ENCODE results near the gene MGLL. TPM values are rescaled to one million over a fixed set of nuclear protein-coding genes. Genes with fewer than 3 reads are reported as not detected.
A peak's percentile ranks its signal among the peaks of the same experiment; 100 is the strongest.
"Not testable (repeated sequence)": the region's sequence is repeated elsewhere in the genome, so short reads cannot be mapped to it uniquely, and the experiment has no call there.

Gene MGLL
- total and polyA plus RNA-seq, 2 donors (not counting 1 experiment from before 2014, with no cell fraction given), result 1.7 to 6.9 TPM

DNA sequence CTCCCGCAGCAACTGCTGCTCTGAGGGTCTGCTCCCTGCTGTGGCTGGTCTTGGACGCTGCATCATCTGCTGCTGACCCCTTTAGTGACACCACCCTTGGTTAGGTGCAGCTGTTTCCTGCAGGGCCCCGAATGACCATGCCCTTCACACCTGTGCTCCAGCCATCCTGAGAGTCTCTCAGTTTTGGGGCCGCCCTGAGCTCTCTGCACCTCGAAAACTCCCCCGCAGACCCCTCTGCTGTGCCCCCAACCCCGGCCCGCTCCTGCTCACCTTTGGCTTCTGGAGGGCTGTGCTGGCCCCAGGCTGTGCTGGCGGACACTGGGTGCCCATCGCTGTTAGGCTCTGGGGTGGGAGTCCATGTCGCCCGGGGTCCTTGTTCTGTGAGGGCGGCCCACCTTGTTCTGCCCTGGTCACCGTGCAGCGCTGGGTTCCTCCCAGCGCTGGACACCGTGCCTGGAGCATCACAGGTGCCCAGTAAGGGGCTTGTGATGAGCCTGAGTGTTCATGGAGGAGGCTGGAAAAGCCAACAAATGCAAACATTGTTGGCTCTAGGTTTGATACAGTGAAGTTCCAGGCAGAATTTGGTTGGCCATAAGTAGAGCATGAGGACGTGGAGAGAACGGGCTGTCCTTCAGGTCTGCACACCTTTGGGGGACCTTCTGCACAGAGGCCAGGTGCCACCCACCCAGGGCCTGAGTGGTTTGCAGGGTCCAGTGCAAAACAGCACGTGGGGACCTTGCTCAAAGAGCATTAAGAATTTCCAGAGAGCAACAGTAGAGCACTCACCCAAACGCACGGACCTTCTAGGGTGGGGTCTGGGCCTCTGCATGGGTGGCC is 137.2 kb downstream of the MGLL start:
- Mint-ChIP-seq H3K27me3 (no peaks in the 10 kb centered on the region), H3K4me1 (peaks cover 21% of the 10 kb centered on the region), H3K9me3 (ENCODE audit: insufficient read depth) (no peaks in the 10 kb centered on the region), H3K4me3 (no peak overlapping the region), H3K27ac (no peak overlapping the region)
- Histone ChIP-seq H3K9ac (ENCODE audit: low read length) (no peak overlapping the region), H3K4me1 (ENCODE audit: control insufficient read depth in 2 of 2, insufficient read depth in 2 of 2, low read length in 2 of 2) (peaks cover 6 to 13% of the 10 kb centered on the region in 2 donors), H3K27ac (ENCODE audit: low read length in 2 of 2) (no peak overlapping the region), H3K4me2 (replicated peaks; ENCODE audit: low read depth, low read length, poor library complexity, severe bottlenecking) (no peak overlapping the region), H3K27me3 (replicated peaks in 1 of 4; ENCODE audit: control extremely low read depth in 1 of 4, control insufficient read depth in 3 of 4, insufficient read depth in 4 of 4, low read length in 3 of 4) (peaks cover 0 to 2% (median 0%) of the 10 kb centered on the region in 4 experiments), H3K79me2 (ENCODE audit: control insufficient read depth, insufficient read depth, low read length) (no peaks in the 10 kb centered on the region), H4K20me1 (ENCODE audit: control insufficient read depth, insufficient read depth, low read length, poor library complexity, severe bottlenecking) (no peaks in the 10 kb centered on the region), H2AFZ (ENCODE audit: insufficient read depth, low read depth, low read length, poor library complexity, severe bottlenecking) (no peak overlapping the region), H3K36me3 (replicated peaks in 1 of 2; ENCODE audit: control extremely low read depth in 1 of 2, control insufficient read depth in 1 of 2, extremely low read depth in 1 of 2, insufficient read depth in 2 of 2, low read length in 1 of 2) (peaks cover 0 to 6% of the 10 kb centered on the region in 2 experiments), H3K4me3 (ENCODE audit: control extremely low read depth in 1 of 5, extremely low read depth in 1 of 5, insufficient read depth in 1 of 5, low read depth in 2 of 5, low read length in 4 of 5) (no peak overlapping the region), H3K9me3 (ENCODE audit: control extremely low read depth in 1 of 3, control insufficient read depth in 2 of 3, insufficient read depth in 1 of 3, low read length in 2 of 3) (peaks cover 0 to 13% (median 5%) of the 10 kb centered on the region in 3 donors)
- ATAC-seq (ENCODE audit: low read depth) (no peak), DNase-seq (no peak)
- intact Hi-C loops (cut with micrococcal nuclease), result no loop called here
- WGBS (ENCODE audit: insufficient coverage), result 79% methylated on average over 21 of the region's 22 CpGs
- ChIA-PET POLR2A (no interaction called here), CTCF (interaction anchor here (1.3 kb wide), 1 partner anchor 11 kb away, joined by 3 read pairs; no protein-coding TSS in a partner anchor)
- no peak for TF ChIP-seq EZH2 (IDR thresholded peaks at IDR 0.05; ENCODE audit: borderline replicate concordance, insufficient read depth, low read depth, low read length, poor library complexity, severe bottlenecking)
- TF ChIP-seq, protein P1, sequence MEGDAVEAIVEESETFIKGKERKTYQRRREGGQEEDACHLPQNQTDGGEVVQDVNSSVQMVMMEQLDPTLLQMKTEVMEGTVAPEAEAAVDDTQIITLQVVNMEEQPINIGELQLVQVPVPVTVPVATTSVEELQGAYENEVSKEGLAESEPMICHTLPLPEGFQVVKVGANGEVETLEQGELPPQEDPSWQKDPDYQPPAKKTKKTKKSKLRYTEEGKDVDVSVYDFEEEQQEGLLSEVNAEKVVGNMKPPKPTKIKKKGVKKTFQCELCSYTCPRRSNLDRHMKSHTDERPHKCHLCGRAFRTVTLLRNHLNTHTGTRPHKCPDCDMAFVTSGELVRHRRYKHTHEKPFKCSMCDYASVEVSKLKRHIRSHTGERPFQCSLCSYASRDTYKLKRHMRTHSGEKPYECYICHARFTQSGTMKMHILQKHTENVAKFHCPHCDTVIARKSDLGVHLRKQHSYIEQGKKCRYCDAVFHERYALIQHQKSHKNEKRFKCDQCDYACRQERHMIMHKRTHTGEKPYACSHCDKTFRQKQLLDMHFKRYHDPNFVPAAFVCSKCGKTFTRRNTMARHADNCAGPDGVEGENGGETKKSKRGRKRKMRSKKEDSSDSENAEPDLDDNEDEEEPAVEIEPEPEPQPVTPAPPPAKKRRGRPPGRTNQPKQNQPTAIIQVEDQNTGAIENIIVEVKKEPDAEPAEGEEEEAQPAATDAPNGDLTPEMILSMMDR (IDR thresholded peaks at IDR 0.05), result no peak

DNA sequence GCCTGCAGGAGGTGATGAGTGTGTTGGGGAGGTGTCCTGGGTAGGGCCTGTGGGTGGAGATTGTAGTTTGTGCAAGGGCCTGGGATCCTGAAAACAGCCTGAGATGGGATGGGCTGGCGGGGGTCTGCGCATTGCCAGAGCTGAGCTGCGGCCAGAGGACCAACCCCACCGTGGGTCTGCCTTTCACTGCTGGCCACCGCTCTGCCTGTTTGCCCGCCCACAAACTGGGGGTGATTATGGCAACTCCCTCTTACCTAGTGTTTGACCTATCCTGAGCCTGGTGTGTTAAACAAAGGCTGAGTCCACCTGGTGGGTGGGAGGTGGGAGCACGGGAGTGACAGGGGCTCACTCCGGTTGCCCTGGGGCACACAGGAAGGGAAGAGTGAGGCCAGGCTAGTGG is 139.8 kb downstream of the MGLL start:
- H3K27me3 Mint-ChIP-seq, result no peaks in the 10 kb centered on the region
- H3K4me2 ChIP-seq (replicated peaks; ENCODE audit: low read depth, low read length, poor library complexity, severe bottlenecking), result no peak overlapping the region
- no peak for ATAC-seq (ENCODE audit: low read depth)
- intact Hi-C loops (cut with micrococcal nuclease), result no loop called here
- no peak overlapping the region for H3K4me3 ChIP-seq (ENCODE audit: control extremely low read depth in 1 of 5, extremely low read depth in 1 of 5, insufficient read depth in 1 of 5, low read depth in 2 of 5, low read length in 4 of 5)
- peaks cover 6 to 13% of the 10 kb centered on the region in 2 donors for H3K4me1 ChIP-seq (ENCODE audit: control insufficient read depth in 2 of 2, insufficient read depth in 2 of 2, low read length in 2 of 2)
- H3K79me2 ChIP-seq (ENCODE audit: control insufficient read depth, insufficient read depth, low read length), result no peaks in the 10 kb centered on the region
- no peak overlapping the region for H2AFZ ChIP-seq (ENCODE audit: insufficient read depth, low read depth, low read length, poor library complexity, severe bottlenecking)
- peaks cover 0 to 22% of the 10 kb centered on the region in 2 experiments for H3K36me3 ChIP-seq (replicated peaks in 1 of 2; ENCODE audit: control extremely low read depth in 1 of 2, control insufficient read depth in 1 of 2, extremely low read depth in 1 of 2, insufficient read depth in 2 of 2, low read length in 1 of 2)
- POLR2A ChIA-PET, result no interaction called here
- H3K4me1 Mint-ChIP-seq, result peaks cover 21% of the 10 kb centered on the region
- no peaks in the 10 kb centered on the region for H3K27me3 ChIP-seq (replicated peaks in 1 of 4; ENCODE audit: control extremely low read depth in 1 of 4, control insufficient read depth in 3 of 4, insufficient read depth in 4 of 4, low read length in 3 of 4)
- H3K9me3 Mint-ChIP-seq (ENCODE audit: insufficient read depth), result no peaks in the 10 kb centered on the region
- H3K27ac ChIP-seq (ENCODE audit: low read length in 2 of 2), result no peak overlapping the region
- 96% methylated on average over 5 of the region's 8 CpGs for WGBS (ENCODE audit: insufficient coverage)
- DNase-seq, result no peak
- H3K4me3 Mint-ChIP-seq, result no peak overlapping the region
- no peak overlapping the region for H3K27ac Mint-ChIP-seq
- CTCF ChIA-PET, result interaction anchor here (0.7 to 1.3 kb wide), 3 partner anchors 14 to 1323 kb away, joined by 3 to 5 read pairs (median 3); no protein-coding TSS in a partner anchor
- no peak overlapping the region for H3K9ac ChIP-seq (ENCODE audit: low read length)
- peaks cover 0 to 13% (median 5%) of the 10 kb centered on the region in 3 donors for H3K9me3 ChIP-seq (ENCODE audit: control extremely low read depth in 1 of 3, control insufficient read depth in 2 of 3, insufficient read depth in 1 of 3, low read length in 2 of 3)
- TF ChIP-seq, protein P1 (IDR thresholded peaks at IDR 0.05), result no peak
- no peak for TF ChIP-seq EZH2 (IDR thresholded peaks at IDR 0.05; ENCODE audit: borderline replicate concordance, insufficient read depth, low read depth, low read length, poor library complexity, severe bottlenecking)
- no peaks in the 10 kb centered on the region for H4K20me1 ChIP-seq (ENCODE audit: control insufficient read depth, insufficient read depth, low read length, poor library complexity, severe bottlenecking)

DNA sequence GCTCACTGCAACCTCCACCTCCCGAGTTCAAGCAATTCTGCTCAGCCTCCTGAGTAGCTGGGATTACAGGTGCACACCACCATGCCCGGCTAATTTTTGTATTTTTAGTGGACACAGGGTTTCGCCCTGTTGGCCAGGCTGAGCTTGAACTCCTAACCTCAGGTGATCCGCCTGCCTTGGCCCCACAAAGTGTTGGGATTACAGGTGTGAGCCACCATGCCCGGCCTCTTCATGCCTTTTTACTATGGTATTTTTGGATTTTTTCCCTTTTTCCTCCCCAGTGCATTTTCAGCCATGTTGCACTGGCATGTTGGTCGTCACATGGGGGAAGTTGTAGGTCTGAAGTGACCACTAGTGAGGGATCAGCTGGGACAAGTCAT is 140.2 kb downstream of the MGLL start:
- H3K27ac ChIP-seq (ENCODE audit: low read length in 2 of 2); H3K79me2 ChIP-seq (ENCODE audit: control insufficient read depth, insufficient read depth, low read length); H3K27ac Mint-ChIP-seq; intact Hi-C loops (cut with micrococcal nuclease); DNase-seq; H3K9me3 Mint-ChIP-seq (ENCODE audit: insufficient read depth); H2AFZ ChIP-seq (ENCODE audit: insufficient read depth, low read depth, low read length, poor library complexity, severe bottlenecking); H3K27me3 ChIP-seq (replicated peaks in 1 of 4; ENCODE audit: control extremely low read depth in 1 of 4, control insufficient read depth in 3 of 4, insufficient read depth in 4 of 4, low read length in 3 of 4); H3K4me3 ChIP-seq (ENCODE audit: control extremely low read depth in 1 of 5, extremely low read depth in 1 of 5, insufficient read depth in 1 of 5, low read depth in 2 of 5, low read length in 4 of 5); H3K27me3 Mint-ChIP-seq; ATAC-seq (ENCODE audit: low read depth); POLR2A ChIA-PET; H3K4me3 Mint-ChIP-seq; H3K9ac ChIP-seq (ENCODE audit: low read length); H4K20me1 ChIP-seq (ENCODE audit: control insufficient read depth, insufficient read depth, low read length, poor library complexity, severe bottlenecking): not testable (repeated sequence)
- WGBS (ENCODE audit: insufficient coverage), result no CpG with 5 or more reads among the region's 6 CpGs
- Histone ChIP-seq H3K4me1 (ENCODE audit: control insufficient read depth in 2 of 2, insufficient read depth in 2 of 2, low read length in 2 of 2) (peaks cover 6 to 13% of the 10 kb centered on the region in 2 donors), H3K9me3 (ENCODE audit: control extremely low read depth in 1 of 3, control insufficient read depth in 2 of 3, insufficient read depth in 1 of 3, low read length in 2 of 3) (peaks cover 0 to 13% (median 5%) of the 10 kb centered on the region in 3 donors), H3K4me2 (replicated peaks; ENCODE audit: low read depth, low read length, poor library complexity, severe bottlenecking) (peak overlapping the region; percentile 14), H3K36me3 (replicated peaks in 1 of 2; ENCODE audit: control extremely low read depth in 1 of 2, control insufficient read depth in 1 of 2, extremely low read depth in 1 of 2, insufficient read depth in 2 of 2, low read length in 1 of 2) (peaks cover 0 to 26% of the 10 kb centered on the region in 2 experiments)
- H3K4me1 Mint-ChIP-seq, result peaks cover 21% of the 10 kb centered on the region
- CTCF ChIA-PET, result interaction anchor here (0.7 to 1.2 kb wide), 2 partner anchors 24 to 1324 kb away, joined by 3 to 5 read pairs; no protein-coding TSS in a partner anchor
